Suprapubic skin (tissue), 4 donors: ENCODE results near the gene RFX7.

ENCODE experiments used
- EP300 ChIP-seq: sonication (generic); formaldehyde crosslinking; IDR thresholded peaks from one replicate; pipeline ENCODE4 v1.6.1; 2017; ENCODE audit warnings: antibody characterized with exemption
- POLR2A ChIP-seq, 2 donors: fragments of 450-650 bp; IDR thresholded peaks; one replicate each; pipeline ENCODE4 v1.6.1; 2017; ENCODE audit warnings: antibody characterized with exemption in 2 of 2, mild to moderate bottlenecking in 2 of 2, moderate library complexity in 2 of 2
- POLR2AphosphoS5 ChIP-seq, 3 donors: sonication (generic); formaldehyde crosslinking; IDR thresholded peaks; one replicate each; pipeline ENCODE4 v1.6.1; 2017; ENCODE audit warnings: antibody characterized with exemption in 3 of 3
- TF ChIP-seq, protein P1 (sequence below), 2 donors: fragments of 200-600 bp in 1 of 2; fragments of 450-650 bp in 1 of 2; sonication (generic) in 1 of 2; IDR thresholded peaks; one replicate each; pipeline ENCODE4 v1.5.1; 2016 to 2019; ENCODE audit warnings: antibody characterized with exemption in 2 of 2, mild to moderate bottlenecking in 1 of 2, moderate library complexity in 1 of 2

DNA sequence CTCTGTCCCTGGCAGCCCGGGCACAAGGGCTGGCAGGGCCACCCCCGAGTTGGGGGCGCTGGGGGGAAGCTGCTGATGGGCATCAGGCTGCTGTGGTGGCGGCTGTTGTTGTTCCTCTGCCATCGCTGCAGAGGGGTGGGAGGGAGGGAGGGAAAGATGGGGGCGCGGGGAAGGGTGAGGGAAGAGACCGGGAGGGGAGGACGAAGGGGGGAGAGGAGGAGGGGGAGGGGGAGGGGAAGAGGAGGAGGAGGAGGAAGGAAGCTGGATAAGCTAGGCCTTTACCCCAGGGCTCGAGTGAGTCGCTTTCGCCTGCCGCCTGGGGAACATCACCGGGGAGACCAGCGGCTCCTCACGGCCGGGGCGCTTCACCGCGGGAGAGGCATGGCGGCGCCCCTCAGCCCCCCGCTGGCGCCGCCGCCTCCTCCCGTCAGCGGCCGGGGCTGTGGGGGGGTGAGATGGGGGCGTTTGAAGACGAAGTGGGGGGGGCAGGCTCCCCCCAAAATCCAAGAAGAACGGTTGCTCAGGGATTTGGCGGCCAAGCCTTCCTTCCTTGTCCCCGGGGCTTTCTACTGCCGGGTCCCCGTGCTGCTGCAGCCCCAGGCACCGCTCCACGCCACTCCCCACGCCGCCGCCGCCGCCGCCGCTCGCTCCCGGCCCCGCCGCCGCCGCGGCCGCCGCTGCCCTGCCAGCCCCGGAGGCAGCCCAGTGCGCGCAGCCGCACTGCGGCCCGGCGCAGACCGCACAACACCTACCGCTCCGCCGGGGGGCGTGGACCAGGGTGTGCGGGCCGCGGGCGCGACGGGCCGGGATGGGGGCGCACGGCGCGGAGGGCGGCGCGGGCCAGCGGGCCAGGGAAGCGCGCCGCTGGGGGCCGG is at the start of gene RFX7:
- TF ChIP-seq, protein P1, sequence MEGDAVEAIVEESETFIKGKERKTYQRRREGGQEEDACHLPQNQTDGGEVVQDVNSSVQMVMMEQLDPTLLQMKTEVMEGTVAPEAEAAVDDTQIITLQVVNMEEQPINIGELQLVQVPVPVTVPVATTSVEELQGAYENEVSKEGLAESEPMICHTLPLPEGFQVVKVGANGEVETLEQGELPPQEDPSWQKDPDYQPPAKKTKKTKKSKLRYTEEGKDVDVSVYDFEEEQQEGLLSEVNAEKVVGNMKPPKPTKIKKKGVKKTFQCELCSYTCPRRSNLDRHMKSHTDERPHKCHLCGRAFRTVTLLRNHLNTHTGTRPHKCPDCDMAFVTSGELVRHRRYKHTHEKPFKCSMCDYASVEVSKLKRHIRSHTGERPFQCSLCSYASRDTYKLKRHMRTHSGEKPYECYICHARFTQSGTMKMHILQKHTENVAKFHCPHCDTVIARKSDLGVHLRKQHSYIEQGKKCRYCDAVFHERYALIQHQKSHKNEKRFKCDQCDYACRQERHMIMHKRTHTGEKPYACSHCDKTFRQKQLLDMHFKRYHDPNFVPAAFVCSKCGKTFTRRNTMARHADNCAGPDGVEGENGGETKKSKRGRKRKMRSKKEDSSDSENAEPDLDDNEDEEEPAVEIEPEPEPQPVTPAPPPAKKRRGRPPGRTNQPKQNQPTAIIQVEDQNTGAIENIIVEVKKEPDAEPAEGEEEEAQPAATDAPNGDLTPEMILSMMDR (IDR thresholded peaks at IDR 0.05) = no peak
- TF ChIP-seq POLR2A (IDR thresholded peaks at IDR 0.05) (peak in 1 of 2 donors; percentile 40), POLR2AphosphoS5 (IDR thresholded peaks at IDR 0.05) (no peak), EP300 (no peak)
